Activated CD8-positive, alpha-beta memory T cell treated with anti-CD3 and anti-CD28 coated beads for 24 hours (primary cell): ENCODE measurements around the gene ZBED1.
"Not testable (repeated sequence)": the region's sequence is repeated elsewhere in the genome, so short reads cannot be mapped to it uniquely, and the experiment has no call there.

Source experiments
- DNase-seq: peaks from one replicate; pipeline ENCODE4 v3.0.0-alpha.2; 2020

Gene ZBED1

GRCh38 chrX:2500803-2501558 lies at the start of gene ZBED1, which contains the start of gene DHRSX:
Gene ZBED1, minus strand, starts transcription at chrX:2500976. Its CDS starts 10,257 bp downstream, at chrX:2490719.
Gene DHRSX, minus strand, starts transcription at chrX:2500976. Its CDS starts 51 bp downstream, at chrX:2500925.
- peak; percentile 82 for DNase-seq

- no peak for DNase-seq
These were observed 49.1 kb upstream of the ZBED1 start for GRCh38 chrX:2549876-2550275.

GRCh38 chrX:2548711-2549423 lies 48.1 kb upstream of the ZBED1 start:
- DNase-seq, result no peak

- no peak for DNase-seq
These were observed 47.0 kb upstream of the ZBED1 start for GRCh38 chrX:2547736-2548135.

- DNase-seq, result no peak
These were observed 45.7 kb upstream of the ZBED1 start for GRCh38 chrX:2546496-2546895.

GRCh38 chrX:2545144-2545543 lies 44.4 kb upstream of the ZBED1 start:
- DNase-seq, result no peak

- DNase-seq, result no peak
These were observed 42.2 kb upstream of the ZBED1 start for GRCh38 chrX:2542826-2543521.

- no peak for DNase-seq
These were observed 40.8 kb upstream of the ZBED1 start for GRCh38 chrX:2541603-2542002.

GRCh38 chrX:2540426-2540947 lies 39.7 kb upstream of the ZBED1 start:
- no peak for DNase-seq

- DNase-seq, result no peak
These were observed 38.8 kb upstream of the ZBED1 start for GRCh38 chrX:2539586-2539985.

GRCh38 chrX:2538031-2538757 lies 37.4 kb upstream of the ZBED1 start:
- no peak for DNase-seq

- no peak for DNase-seq
These were observed 36.2 kb upstream of the ZBED1 start for GRCh38 chrX:2536974-2537373.

GRCh38 chrX:2536141-2536540 lies 35.4 kb upstream of the ZBED1 start:
- no peak for DNase-seq

- DNase-seq, result not testable (repeated sequence)
These were observed 33.7 kb upstream of the ZBED1 start for GRCh38 chrX:2534261-2535021.

- DNase-seq, result no peak
These were observed 32.6 kb upstream of the ZBED1 start for GRCh38 chrX:2533424-2533823.

GRCh38 chrX:2526390-2526789 lies 25.6 kb upstream of the ZBED1 start:
- no peak for DNase-seq

- no peak for DNase-seq
These were observed 23.1 kb upstream of the ZBED1 start for GRCh38 chrX:2523911-2524310.

GRCh38 chrX:2521927-2522386 lies 21.2 kb upstream of the ZBED1 start:
- no peak for DNase-seq

GRCh38 chrX:2521092-2521926 lies 20.5 kb upstream of the ZBED1 start:
- DNase-seq, result no peak

GRCh38 chrX:2520539-2520938 lies 19.8 kb upstream of the ZBED1 start:
- no peak for DNase-seq

- DNase-seq, result not testable (repeated sequence)
These were observed 18.9 kb upstream of the ZBED1 start for GRCh38 chrX:2519638-2520037.
